GM18870 (cell line): ENCODE results near the gene UNC79.
"Not testable (repeated sequence)": the region's sequence is repeated elsewhere in the genome, so short reads cannot be mapped to it uniquely, and the experiment has no call there.

Source experiments
- ATAC-seq: cut with Tn5 transposase; IDR thresholded peaks from one replicate; pipeline ENCODE4 v1.9.1; 2021; ENCODE audit warnings: moderate library complexity; ENCODE audit not compliant: unreplicated experiment

UNC79 gene

DNA sequence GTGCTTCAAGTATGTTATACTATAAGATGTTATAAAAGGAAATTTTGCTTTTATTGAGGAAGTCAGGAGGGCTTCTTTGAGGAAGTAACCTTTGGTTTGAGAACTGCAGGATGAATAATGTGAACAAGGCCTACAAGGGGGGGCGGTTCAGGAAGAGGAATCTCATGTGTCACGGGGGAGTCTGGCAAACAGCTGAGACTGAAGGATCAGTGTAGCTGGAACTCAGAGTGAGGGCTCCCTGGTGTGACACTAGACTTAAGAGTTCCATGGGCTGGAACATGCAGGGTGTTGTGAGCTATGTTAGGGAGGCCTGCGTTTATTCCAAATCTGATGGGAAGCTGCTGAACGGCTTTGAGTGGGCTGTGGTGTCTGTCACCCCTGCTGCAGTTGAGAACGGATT is 62.3 kb downstream of the UNC79 start:
- no peak for ATAC-seq

DNA sequence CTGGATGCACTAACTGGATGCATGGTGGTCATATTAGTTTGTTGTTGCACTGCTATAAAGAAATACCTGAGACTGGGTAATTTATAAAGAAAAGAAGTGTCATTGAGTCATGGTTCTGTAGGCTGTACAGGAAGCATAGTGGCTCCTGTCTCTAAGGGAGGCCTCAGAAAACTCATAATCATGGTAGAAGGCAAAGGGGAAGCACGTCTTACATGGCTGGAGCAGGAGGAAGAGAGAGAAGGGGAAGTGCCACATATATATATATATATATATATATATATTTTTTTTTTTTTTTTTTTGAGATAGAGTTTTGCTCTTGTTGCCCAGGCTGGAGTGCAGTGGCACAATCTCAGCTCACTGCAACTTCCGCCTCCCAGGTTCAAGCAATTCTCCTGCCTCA is 62.9 kb downstream of the UNC79 start:
- not testable (repeated sequence) for ATAC-seq

DNA sequence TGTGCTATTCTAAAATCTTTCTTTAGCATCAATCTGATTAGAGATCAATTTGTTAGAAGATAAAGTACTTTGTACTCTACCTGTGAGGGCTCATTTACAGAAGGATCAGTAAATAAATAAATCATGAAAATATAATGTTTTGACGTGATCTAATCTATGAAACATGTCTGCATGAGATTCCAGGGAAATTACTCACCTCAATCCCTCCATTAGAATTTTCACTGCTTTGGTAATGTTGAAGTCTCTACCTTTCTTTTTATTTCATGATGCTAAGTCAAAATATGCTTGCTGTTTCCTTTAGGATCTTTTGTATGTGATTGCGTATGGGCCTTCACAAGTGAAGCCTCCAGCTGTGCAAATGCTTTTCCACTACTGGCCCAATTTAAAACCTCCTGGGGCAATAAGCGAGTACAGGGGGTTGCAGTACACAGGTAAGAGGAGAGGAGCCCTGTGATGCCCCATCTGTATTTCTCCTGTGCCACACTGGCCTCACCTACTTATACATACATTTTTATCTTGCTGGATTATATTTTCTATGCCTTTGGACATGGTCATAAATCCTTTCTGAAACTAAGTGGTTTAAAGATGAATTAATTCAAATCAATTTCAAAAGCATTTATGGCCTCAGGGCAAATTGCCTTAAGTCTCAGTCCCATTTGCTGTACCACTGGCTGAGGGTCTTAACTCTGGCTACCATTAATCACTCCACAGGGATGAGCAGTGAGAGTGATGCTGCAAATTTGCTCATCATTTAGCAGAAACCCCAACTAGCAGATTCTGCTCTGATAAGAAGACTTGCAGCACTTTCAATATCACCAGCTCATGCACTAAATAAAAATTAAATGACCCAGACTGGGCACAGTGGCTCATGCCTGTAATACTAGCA is 66.4 kb downstream of the UNC79 start:
- ATAC-seq, result no peak

DNA sequence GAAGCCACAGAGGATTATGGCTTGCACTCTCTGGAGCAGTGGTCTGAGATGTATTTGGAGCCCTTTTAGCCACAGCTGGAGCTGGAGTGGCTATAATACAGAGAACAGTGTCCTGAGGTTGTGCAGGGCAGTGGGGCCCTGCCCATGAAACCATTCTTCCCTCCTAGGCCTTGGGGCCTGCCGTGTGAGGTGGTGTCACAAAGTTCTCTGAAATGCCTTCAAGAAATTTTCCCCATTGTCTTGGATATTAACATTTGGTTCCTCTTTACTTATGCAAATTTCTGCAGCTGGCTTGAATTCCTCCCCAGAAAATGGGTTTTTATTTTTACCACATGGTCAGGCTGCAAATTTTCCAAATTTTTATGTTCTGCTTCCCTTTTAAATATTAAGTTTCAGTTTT is 79.3 kb downstream of the UNC79 start:
- ATAC-seq, result no peak

DNA sequence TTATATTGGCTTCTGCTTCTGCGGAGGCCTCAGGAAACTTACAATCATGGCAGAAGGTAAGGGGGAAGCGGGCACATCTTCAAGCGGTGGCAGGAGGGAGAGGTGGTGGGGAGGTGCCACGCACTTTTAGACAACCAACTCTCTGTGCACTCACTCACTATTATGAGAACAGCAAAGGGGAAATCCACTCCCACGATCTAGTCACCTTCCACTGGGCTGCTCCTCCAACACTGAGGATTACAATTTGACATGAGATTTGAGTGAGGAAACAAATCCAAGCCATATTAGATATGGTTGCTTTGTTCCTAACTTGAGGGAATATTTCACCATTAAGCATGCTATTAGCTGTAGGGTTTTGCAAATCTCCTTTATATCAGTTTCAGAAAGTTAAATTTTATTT is 80.3 kb downstream of the UNC79 start:
- no peak for ATAC-seq

DNA sequence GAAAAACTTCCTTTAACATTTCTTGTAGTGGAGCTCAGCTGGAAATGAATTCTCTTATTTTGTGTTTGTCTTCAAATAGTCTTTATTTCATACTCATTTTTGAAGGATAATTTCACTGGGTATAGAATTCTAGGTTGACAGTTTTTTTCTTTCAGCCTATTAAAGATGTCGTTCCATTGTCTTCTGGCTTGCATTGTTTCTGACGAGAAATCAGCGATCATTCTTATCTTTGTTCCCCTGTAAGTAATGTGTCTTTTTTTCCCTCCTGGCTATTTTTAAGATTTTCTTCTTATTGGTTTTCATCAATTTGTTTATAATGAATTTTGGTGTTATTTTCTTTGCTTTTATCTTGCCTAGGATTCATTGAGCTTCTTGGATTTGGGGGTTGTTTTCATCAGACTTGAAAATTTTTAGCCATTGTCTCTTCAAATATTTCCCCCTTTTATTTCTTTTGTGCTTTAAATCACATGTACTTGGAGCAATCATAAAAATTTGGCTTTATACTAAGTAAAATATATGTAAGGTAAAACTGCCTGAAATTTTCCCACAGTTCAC is 89.4 kb downstream of the UNC79 start:
- ATAC-seq, result no peak

DNA sequence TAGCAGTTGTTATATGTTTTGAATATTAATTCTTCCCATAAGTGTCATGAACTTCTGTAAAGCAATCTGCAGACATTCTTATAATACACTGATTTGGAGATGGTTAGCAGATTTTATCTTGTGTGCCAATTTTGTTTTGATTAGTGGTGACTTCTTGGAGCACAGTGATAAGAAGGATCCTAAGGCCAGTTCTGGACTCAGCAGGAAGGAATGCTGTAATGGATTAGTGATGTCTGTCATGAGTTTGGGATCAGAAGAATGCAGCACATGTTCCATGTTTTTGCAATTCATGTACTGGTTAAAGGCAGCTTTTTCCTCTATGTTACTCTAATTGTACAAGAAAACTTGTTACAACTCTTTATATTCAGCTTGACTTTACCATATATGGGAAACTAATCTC is 91.5 kb downstream of the UNC79 start:
- no peak for ATAC-seq

DNA sequence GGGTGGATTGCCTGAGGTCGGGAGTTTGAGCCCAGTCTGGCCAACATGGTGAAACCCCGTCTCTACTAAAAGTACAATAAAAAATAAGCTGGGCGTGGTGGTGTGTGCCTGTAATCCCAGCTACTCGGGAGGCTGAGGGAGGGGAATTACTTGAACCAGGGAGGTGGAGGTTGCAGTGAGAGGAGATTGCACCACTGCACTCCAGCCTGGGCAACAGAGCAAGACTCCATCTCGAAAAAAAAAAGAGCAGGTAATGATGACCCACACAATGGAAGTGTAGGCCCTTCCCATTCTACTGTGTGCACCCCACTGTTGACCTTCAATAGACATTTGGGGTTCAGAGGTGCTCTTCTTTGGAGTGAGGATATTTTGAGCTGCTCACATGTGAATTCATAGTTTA is 94.5 kb downstream of the UNC79 start:
- ATAC-seq, result not testable (repeated sequence)

DNA sequence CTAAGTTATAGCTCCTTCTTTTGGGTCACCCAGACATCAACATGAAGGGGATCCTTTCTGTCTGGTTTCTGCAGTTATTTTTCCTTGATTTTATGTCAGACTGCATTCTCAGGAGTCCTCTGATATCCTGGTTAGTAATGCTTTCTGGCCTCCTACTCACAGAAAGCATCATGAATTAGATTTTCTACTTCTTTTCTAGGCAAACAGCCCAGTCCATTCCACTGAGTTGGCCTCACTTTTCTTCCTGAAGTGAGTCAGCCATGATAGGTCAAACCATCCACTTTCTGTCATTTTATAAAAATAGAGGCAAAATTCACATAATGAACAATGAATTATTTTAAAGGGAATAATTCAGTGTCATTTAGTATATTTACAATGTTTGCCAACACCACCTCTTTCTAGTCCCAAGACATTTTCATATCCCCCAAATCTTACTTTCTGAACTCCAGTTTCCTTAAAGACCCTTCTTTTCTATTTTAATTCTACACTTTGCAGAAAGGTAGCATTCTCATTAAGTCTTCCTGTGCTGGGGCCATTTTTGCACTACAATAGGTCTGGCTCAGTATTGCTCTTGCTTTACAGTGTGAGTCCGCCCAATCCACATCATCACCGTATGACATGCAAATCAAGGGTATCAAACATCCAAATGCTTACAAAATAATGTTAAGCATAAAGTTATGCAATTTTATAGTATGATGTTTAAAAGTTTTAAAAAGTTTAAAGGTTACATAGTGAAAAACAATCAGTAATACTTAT is 95.1 kb downstream of the UNC79 start:
- no peak for ATAC-seq

DNA sequence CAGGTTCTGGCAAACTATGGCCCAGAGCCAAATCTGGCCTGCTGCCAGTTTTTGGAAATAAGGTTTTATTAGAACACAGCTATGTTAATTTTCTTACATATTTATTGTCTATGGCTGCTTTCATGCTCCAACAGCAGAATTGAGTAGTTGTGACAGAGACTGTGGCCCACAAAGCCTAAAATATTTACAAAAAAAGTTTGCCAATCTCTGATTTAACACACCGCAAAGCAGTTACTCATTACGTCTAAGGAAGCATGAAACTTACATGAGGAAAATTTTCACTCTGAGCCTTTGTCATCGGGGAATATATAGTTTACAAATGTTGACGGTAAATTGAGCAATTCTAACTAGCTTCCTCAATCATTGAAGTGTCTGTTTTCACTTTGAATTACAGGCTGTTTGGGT is 96.5 kb downstream of the UNC79 start:
- no peak for ATAC-seq

DNA sequence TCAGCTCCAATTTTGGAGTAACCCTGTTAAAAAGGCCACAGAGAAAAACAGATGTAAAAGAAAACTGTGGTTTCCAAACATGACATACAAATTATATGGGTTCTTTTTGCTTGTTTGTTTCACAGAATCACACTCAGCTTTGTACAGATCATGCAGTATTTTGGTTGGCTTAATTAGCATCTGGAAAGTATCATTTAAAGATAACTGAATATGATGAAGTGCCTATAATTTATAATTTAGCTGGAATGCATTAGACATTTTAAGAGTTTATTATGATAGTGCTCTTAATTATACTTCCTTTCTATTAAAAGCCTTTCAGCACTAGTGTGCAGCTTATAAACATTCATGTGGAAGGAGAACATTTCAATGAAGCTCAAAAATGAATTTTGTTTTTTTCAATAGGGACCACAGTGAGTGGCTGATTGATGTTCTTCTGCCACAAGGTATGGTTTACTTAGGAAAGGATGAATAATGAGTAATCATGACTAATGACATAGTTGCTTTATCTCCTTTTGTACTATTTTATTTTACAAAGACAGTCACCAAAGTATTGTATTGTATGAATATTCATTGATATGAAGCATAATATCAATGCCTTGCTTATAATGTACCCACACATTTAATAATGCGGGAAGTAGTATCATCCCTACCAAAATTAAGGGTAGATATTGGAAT is 98.3 kb downstream of the UNC79 start:
- ATAC-seq, result no peak

DNA sequence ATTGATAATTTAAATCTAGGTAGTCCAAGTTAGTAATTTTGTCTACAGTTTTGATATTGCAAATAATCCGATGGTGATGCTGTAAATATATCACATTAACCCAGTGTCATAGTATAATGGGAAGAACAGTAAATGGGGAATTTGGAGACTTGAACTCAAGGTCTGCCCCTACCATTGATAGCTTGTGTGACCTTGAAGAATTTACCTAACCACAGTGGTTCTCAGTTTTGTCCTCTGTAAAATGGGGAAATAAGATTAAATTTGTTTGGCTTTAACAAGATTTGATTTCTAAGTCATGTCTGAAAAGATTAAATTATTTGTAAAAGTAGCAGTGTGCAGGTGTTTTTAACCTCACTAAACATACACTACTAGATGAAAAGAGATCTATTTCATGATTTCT is 100.9 kb downstream of the UNC79 start:
- ATAC-seq, result no peak

DNA sequence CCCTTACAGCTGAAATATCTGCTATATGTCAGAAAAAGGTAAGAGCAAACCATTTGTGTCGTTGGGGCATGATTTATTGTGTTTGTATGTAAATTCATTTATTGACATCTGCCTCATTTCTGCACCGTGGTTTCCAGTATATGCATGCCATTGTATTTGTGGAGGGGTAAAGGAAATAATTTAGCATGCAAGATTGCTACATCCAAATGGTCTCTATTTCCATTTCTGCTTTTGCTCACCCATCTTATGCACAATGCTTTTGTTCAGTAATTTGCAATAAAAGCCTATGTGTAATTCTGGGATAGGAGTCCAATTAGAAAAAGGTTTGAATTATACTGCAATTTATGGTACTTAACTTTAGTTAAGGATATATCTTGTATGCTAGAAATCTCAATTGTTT is 101.8 kb downstream of the UNC79 start:
- no peak for ATAC-seq

DNA sequence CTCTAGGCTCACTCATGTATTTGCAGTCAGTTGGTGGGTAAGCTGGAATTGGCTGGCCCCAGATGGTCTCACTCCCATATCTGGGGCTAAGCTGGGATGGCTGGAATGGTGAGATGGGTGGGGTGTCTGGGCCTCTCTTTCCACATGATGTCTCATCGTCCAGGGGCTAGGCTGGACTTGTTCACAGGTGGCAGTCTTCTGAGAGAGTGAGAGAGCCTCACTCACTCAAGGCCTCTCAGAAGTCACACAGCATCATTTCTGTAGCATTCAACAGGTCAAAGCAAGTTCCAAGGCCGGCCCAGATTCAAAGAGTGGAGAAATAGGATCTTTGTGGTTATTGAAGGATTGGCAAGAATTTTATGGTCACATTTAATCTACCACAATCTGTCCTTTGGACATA is 102.7 kb downstream of the UNC79 start:
- peak; percentile 26 for ATAC-seq

DNA sequence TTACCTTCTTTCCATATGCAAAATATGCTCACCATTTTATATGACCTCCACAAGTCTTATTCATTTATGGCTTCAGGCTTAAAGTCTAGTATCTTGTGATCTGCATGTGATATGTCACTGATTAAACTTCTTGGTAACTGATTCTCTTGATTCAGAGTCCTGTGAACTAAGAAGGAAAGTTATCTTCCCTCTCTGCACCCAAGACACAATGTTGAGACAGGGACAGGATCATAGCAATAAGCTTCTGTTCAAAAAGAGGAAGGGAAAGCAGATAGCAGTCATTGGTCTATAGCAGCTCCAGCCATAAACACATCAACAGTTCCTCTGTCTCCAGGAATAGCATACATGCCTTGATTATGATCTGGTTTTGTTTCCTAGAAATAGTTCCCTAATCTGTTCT is 103.1 kb downstream of the UNC79 start:
- ATAC-seq, result peak; percentile 92

DNA sequence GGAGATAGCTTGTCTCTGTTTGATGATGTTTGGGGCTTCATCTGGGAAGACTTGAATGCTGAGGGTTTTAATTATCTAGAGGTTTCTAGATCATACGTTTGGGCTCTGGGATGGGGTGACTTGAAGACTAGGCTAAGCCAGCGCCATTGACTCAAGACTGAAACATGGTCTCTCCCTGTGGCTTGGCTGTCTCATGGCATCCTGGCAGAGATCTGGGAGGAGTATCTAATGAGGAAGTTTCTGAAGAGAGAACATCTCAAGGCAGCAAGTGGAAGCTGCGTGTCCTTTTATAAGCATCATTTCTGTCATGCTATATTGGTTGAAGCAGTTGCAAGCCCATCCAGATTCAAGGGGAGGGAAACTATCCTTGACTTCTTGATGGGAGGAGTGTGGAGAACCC is 104.8 kb downstream of the UNC79 start:
- no peak for ATAC-seq

DNA sequence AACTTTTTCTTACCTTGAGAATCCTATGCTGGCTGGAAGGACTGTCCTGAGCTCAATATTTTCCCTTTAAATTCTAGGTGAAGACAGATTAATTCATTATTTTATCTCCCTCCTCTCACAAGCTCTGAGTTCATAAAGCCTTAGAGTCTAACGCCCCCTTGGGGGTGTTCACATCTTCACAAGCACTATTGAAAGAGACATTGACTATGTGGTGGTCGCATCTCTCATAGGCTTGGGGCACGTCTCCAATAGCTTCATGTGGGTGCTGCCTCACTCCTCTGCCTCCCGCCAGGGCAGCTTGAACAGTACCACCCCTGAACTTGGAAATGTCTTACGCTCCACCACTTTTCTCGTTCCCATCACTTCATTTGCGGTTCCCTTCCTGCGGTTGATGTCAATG is 106.2 kb downstream of the UNC79 start:
- no peak for ATAC-seq

DNA sequence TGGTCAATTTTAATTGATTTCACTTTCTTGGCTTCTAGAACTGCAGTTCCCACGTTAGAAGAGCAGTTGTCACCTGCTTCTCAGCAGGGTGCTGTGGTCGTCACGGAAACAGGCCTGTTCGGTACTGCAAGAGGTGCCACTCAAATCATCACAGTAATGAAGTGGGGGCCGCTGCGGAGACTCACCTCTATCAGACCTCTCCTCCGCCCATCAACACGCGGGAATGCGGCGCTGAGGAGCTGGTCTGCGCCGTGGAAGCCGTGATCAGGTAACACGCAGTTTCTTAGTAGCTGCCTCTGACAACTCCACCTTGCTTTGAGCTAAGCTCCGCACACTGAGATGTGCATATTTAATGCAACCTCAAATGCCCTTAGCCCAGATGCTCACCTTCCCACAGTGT is 107.2 kb downstream of the UNC79 start:
- no peak for ATAC-seq

DNA sequence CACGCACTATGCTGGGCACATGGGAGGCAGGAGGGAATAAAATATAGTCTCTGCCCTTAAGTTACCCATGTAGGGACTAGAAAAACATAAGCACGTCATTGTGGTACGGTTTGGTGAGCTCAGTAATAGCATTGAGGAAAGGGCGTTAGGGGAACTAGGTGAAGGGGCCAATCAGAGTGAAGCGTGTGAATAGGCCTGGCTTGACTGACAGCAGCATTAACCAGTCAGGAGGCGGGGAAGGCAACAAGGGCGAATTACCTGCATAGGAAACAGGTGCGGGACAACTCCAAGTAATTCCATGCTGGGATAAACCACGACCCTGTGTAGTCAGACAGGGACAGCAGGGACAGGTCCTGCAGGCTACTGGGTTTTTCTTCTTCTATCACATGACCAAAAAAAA is 107.7 kb downstream of the UNC79 start:
- ATAC-seq, result no peak

DNA sequence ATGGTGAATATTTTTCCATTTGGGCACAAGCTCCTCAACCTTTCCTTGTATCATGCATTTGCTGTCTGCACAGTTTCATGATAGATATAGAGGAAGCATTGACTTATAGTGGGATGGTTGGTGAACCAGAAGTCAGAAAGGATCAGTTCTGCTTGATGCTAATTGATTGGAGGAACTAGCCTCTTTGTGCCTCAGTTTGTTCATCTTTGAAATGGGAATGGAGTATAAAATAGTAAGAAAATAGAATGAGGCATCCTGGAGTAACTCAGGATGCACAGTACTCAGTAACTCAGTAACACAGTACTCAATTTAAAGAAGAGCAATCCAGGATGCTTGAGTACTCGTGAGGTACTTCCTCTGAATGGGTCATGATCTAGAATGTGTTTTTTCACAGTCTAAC is 109.5 kb downstream of the UNC79 start:
- ATAC-seq, result no peak

DNA sequence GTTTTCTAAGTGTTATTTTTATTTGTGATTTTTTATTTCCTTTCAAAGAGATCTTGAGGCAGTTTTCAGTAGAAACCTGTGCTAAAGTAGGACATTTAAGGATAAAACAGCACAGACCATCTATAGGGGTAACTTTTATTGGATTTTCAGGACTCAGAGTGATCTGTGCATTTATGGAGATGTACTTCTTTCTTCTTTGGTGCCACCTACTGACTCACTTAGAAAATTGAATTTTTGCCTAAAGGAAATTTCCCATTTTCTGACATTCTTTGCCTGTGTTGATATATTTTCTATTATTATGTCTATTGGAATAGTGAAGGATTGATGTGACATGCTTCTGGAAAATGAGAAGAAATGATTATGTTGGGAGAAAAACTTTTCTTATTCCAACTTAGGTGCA is 113.0 kb downstream of the UNC79 start:
- ATAC-seq, result no peak

DNA sequence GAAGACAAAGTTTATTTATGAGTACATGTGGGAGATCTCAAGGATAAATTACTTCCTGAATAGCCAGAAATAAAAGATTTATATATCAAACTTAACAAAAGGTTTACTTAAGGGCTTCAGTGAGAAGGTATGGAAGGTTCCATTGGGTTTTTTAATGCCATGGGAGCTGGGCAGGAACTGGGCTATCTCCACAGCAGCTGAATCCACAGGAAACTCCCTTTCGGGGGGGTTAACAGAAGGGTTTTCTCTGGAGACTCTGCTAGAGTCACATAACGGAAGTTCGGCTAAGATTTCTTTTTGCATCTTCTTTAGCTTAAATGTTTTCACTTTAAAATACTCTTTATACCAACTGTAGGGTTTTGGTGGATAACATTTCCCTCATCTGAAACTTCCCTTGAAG is 113.5 kb downstream of the UNC79 start:
- no peak for ATAC-seq
